ENCODE data around the gene CRY2.

- TF ChIP-seq POLR2A (IDR thresholded peaks at IDR 0.05) (no peak), CTCF (IDR thresholded peaks at IDR 0.05) (no peak), EP300 (IDR thresholded peaks at IDR 0.05) (no peak)
These were observed 6.3 kb downstream of the CRY2 start for GRCh38 chr11:45853332-45854219.
